Frontal cortex (tissue), 4 donors: ENCODE results near the gene CPNE5. TPM values are rescaled to one million over a fixed set of nuclear protein-coding genes. Genes with fewer than 3 reads are reported as not detected.

ENCODE experiments used
- DNase-seq, 2 donors: peaks; one replicate each; pipeline ENCODE4 v3.0.0; 2012; ENCODE audit warnings: low spot score in 2 of 2
- FAIRE-seq: peaks from 2 replicates; lab custom pipeline; 2012; peaks lifted over from hg19 to GRCh38; lab: Jason Lieb, UNC
- total RNA-seq: library from RNA; depleted of rRNA; stranded (reverse); fragments of >200 nt; gene quantifications from one replicate; pipeline ENCODE4 v1.2.3, GENCODE V29; 2014
- donor health status: control.
- donor health status: control.
- donor health status: control.

The CPNE5 gene
- total RNA-seq, 1 donor from 2014 or later: 12.6 TPM

DNA sequence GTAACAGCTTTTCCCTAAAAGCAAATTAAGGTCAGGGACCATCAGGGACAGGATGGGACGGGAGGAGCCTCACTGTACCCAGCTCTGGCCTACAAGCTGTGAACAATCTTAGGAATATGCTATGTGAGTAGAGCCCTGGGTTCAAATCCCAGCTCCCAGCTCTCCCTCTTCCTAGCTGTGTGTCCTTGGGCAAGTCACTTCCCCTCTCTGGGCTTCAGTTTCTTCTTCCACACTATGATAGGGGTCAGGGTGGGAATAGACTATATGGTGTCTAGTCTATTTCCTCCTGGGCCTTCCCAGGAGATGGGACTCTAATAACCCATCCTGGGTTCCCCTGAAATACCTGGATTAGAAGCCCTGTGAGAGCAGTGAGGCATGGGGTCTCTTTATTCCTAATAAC lies 41.6 kb downstream of the CPNE5 start:
- no peak for DNase-seq
- FAIRE-seq: no peak

GRCh38 chr6:36797055-36797454 lies 42.2 kb downstream of the CPNE5 start:
- FAIRE-seq: no peak
- DNase-seq: no peak

- FAIRE-seq (no peak), DNase-seq (no peak)
Measured at GRCh38 chr6:36794713-36795065, 44.6 kb downstream of the CPNE5 start.

- no peak for DNase-seq
- FAIRE-seq: no peak
Measured at GRCh38 chr6:36793913-36794712, 45.1 kb downstream of the CPNE5 start.

DNA sequence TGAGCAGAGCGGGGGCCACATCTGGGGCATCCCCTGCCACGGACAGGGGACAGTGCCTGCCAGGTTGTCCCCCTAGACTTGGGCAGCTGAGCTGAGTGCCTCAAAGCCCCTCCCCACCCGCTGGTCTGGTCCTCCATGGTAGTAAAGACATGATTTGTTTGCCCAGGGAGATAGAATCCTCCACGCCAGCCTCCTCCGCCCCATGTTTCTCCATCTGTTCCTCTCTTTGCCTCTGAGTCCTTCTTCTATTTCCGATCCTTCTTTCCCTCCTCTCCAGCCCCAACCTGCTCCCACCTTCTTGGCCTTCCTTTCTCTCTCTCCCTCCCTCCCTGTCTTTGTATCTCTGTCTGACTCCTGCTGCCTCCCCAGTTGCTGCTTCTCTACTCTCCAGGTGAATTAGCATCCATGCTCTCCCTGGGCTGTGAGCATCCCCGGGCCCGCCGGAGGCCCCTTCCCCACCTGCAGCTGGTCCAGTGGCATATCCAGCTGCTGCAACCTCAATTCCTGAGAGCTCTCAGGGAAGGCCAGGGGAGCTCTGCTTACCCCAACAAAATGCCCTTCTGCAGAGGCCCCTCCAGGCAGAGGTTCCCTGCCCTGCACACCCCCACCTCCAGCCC lies 45.8 kb downstream of the CPNE5 start:
- DNase-seq: no peak
- FAIRE-seq: no peak

DNA sequence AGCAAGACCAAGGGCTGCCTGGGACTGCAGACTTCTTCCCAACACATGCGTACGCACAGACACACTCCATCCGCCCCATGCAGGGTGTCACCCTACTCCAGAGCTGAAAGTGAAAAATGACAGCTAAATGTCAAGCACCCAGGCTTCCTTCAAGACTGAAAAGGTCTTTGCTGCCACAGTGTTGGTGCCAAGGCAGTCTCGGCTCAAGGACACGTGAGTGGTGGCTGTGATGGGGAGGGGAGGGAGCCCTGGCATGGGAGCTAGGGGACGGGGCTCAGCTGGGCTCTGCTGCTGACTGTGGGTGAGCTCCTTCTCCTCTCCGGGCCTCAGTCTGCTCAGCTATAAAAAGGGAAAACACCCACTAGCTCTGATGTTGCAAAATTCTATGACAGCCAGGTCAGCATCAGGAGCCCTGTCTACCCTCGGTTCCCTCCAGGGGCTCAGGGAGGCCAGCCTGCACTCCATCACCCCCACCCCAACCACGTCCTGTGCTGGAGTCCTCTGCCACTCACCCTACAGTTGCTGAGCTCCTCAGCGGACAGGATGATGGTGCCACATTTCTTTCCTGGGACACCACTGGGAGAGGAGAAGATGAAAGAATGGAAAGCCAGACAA lies 47.6 kb downstream of the CPNE5 start:
- no peak for FAIRE-seq
- DNase-seq: no peak

DNA sequence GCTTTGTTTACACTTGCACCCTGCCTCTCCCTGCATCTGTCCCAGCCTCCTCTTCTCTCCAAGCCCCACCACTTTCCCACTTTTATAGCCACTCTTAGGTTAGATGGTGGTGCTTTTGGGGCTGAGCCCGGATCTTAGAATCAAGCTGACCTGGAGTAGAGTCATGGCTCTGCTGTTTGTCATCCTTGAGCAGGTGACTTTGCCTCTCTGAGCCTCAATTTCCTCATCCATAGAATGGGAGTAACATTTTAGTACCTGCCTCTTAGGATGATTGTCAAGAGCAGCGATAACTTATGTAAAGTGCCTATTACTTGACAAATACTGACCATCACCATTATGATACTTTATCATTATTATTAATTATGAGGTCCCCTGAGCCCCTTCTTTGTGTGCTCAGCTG lies 48.2 kb downstream of the CPNE5 start:
- no peak for FAIRE-seq
- no peak for DNase-seq

- DNase-seq: peak in 1 of 2 donors; percentile 42
- FAIRE-seq: no peak
Measured at GRCh38 chr6:36788768-36789167, 50.5 kb downstream of the CPNE5 start.

- no peak for FAIRE-seq
- no peak for DNase-seq
Measured at GRCh38 chr6:36788186-36788585, 51.1 kb downstream of the CPNE5 start.

DNA sequence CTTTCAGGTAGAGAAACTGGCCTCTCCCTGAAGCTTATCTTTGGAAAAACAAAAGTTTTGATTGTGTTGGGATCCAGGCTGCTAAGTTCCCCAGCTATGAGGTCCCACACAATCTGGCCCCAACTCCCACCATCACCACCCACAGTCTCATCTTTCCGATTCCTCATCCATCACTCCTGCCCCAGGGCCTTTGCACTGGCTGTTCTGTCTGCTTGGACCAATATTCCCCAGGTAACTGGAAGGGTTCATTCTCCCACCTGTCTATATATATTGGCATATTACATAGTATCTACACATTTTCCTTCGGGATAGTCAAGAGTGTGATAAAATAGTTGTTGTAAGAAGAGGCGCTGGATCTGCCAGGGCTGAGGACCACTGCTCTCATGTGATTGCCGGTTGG lies 52.0 kb downstream of the CPNE5 start:
- no peak for DNase-seq
- no peak for FAIRE-seq

DNA sequence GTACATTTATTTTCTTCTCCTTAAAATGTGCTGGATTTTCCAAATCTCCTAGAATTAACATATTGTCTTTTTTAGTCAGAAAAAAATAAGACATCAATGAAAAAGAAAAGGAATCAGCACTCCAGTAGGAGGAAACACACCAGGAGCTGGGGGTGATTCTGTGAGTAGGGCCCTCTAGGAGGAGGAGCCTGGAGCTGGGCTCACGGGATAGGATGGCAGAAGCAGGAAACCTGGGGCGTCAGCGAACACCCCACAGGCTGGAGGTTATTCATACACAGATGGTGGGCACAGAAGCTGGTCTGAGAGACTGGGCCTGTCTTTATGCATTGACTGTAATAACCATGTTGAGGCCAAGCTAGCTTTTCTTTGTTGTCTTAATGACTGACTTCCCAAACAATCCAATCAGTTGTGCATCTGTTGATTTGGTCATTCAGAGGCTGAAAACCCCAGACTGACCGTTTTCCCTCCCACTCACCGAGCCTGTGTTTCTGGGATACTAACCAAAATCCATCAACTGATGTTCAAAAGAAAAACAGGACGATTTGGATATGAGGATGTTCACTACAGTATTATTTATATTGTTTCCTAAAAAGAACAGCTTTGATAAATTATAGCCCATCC lies 53.1 kb downstream of the CPNE5 start:
- FAIRE-seq: no peak
- no peak for DNase-seq

- no peak for DNase-seq
- FAIRE-seq: no peak
Measured at GRCh38 chr6:36784376-36784636, 54.9 kb downstream of the CPNE5 start.

DNA sequence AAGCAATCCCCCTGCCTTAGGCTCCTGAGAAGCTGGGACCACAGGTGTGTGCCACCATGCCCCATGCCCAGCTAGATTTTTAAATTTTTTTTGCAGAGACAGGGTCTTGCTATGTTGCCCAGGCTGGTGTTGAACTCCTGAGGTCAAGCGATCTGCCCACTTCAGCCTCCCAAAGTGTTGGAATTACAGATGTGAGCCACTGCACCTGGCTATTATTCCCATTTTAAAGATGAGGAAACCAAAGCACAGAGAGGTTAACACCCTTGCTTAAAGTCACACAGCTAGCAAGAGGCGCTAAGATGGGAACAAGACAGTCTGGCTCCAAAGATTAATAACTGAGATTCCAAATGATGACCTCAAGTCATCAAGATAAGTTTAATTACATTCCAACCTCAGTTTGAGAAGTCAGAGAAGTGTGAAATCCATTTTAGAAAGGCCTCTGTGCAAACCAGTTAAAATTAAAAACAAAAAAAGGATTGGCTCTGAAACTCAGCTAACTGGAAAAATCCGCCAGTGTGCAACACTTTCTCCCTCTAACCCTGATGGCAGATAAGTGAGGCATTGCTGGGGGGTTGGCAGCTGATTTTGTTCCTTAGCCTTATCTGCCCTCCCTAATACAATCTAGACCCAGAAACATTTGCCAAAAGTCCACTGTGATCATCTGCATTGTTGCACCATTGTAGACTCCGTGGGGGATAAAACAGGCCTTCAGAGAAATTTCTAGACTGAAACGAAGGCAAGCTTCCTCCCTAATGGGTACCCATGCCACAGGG lies 55.5 kb downstream of the CPNE5 start:
- DNase-seq: no peak
- no peak for FAIRE-seq

- FAIRE-seq (no peak), DNase-seq (no peak)
Measured at GRCh38 chr6:36781669-36782068, 57.6 kb downstream of the CPNE5 start.

DNA sequence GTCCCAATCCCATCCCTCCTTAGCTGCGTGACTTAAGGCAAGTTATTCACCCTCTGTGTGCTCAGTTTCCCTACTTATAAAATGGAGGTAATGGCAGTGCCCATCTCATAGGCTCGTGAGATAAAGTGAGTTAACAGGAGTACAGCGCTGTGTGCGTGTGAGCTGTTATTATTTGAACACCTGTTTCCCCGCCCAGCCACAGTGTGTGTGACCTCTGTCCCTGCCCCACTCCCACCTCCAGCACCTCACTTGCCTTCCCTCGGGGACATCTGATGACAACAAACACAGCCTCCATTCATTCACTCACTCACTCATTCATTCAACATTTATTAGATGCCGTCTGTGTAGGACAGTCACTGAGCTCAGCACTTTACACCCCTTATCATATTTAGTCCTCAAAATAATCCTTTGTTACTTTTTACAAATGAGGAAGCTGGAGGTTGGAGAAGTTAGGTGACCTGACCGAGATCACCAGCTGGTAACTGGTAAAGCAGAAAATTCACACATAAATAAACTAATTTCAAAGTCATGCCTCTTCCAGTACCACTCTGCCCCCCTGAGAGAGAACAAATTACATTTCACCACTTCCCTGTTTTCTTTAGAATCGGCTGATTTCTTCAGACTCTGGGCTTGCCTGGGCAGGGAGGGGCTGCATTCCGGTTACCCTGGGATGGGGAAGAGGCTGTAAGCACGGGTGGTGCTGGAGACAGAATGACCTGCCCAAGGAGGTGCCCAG lies 58.6 kb downstream of the CPNE5 start:
- DNase-seq: no peak
- no peak for FAIRE-seq

DNA sequence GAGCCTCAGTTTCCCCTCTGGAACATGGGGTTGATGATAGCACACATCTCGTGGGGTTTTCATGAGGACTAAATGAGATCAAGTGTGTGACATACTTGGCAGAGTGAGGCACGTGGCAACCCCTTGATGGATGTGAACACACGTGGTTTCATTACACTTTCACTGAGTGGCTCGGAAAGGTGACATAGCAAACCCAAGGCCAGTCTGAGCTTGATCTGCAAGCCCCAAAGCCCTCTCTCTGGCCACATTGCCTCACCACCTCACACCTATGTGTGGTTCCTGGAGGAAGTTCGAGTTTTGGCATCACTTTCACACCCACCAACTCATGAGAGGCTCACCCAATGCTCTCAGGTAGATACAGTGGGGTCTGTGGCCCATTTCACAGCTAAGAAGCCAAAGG lies 60.0 kb downstream of the CPNE5 start:
- FAIRE-seq: no peak
- no peak for DNase-seq

- FAIRE-seq (no peak), DNase-seq (no peak)
Measured at GRCh38 chr6:36777801-36778200, 61.4 kb downstream of the CPNE5 start.

- FAIRE-seq: no peak
- no peak for DNase-seq
Measured at GRCh38 chr6:36776167-36776566, 63.1 kb downstream of the CPNE5 start.

DNA sequence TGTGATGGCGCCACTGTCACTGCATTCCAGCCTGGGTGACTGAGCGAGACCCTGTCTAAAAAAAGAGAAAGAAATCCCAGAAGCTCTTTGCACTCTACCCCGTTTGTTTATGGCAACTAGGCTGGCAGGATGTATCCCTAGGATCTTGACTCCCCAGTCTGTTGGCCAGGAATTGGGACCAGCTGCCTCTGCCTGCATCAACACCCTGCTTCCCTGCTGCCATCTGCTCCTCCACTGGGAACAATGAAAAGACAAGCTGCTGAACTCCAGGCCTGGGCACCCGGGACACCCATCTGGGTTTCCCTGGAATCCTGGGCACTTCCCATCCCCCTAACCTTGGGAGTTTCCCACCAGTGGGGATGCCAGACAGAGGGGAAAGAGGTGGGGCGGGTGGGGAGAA lies 64.9 kb downstream of the CPNE5 start:
- no peak for FAIRE-seq
- no peak for DNase-seq

GRCh38 chr6:36772397-36772796 lies 66.8 kb downstream of the CPNE5 start:
- FAIRE-seq: no peak
- DNase-seq: no peak
